SHP77 (cell line): ENCODE data around the gene C2orf76.

Source experiments
- DNase-seq, 2 experiments: peaks; one replicate each; lab custom pipeline; 2025; lab: John Stamatoyannopoulos, UW

The C2orf76 gene

DNA sequence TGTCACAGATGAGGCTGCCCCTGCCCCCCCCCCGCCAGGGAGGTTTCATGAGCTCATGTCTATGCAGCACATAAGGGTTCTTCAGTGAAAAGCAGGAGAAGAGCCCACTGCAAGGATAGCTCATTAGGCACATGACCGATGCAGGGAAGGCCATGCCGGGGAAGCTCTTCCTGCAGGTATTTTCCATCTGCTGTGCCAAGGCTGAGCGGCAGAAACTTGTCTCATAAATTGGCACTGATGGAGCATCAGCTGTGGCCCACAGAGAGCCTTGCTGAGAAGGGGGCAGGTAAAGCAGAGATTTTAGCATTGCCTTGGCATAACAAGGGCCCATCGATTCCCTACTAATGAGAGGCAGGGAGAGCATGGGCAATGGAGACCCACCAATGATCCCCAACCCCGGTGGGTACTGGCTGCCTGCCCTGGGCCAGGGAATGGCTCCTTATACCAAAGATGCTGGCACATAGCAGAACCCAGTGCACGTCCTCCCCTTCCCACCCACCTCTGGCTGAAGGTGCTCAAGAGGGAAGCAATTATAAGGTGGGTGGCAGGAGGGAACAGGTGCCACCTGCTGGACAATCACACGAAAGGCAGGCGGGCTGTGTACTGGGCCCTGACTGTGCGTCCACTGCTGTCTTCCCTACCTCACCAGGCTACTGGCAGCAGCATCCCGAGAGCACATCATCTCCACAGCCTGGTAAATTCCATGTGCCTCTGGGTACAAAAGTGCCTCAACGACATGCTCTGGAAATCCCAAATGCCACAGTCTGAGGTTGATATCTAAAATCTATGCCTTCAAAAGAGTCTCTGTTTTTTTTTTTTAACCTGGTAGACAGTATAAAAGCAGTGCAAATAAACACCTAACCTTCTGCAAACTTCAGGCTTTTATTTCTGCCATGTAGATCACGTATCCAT is 101.6 kb downstream of the C2orf76 start:
- DNase-seq, result peak; percentile 35 to 46

DNA sequence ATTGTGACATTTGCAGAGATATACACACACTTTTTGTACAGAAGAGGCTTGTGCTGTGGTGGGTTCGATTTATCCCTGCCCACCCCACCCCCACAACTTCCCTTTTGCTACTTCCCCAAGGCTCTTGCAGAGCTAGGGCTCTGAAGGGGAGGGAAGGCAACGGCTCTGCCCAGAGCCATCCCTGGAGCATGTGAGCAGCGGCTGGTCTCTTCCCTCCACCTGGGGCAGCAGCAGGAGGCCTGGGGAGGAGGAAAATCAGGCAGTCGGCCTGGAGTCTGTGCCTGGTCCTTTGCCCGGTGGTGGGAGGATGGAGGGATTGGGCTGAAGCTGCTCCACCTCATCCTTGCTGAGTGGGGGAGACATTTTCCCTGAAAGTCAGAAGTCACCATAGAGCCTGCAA is 103.0 kb downstream of the C2orf76 start:
- DNase-seq, result no peak

DNA sequence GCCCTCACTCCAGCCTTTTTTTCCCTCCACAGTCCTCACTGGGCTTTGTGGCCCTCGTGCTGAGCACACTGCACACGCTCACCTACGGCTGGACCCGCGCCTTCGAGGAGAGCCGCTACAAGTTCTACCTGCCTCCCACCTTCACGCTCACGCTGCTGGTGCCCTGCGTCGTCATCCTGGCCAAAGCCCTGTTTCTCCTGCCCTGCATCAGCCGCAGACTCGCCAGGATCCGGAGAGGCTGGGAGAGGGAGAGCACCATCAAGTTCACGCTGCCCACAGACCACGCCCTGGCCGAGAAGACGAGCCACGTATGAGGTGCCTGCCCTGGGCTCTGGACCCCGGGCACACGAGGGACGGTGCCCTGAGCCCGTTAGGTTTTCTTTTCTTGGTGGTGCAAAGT is 103.6 kb downstream of the C2orf76 start:
- DNase-seq, result no peak

DNA sequence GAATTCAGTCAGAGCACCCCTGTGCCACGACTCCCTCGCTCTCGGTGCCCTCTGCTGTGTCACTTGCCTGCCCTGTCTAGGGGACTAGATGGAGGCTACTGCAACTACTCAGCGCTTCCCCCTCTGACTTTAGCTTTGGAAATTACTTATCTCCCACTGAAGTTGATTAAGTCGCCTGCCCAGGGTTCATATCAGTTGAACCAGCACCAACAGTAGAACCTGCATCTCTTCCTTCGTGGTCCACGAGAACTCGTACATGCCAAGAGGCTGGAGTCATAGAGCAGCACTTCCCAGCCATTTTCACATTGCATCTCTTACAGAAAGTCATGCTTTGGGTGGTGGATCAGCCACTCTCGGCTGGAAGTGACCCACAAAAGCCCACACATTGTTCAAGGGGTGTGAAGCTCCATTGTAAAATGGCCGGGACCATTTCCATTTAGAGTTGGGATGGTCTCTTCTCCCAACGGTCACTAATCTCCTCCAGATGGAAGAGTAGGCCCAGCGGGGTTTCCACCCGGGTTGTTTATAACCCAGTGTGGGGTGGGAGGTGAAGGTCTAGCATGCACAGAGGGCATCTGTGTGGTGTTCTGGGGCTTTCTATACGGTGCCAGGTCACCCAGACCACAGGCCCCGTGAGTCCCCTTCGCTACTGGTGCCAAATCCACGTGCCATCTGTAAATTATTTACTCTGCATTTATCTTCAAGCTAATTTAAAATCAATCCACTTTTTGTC is 105.0 kb downstream of the C2orf76 start:
- DNase-seq, result no peak

DNA sequence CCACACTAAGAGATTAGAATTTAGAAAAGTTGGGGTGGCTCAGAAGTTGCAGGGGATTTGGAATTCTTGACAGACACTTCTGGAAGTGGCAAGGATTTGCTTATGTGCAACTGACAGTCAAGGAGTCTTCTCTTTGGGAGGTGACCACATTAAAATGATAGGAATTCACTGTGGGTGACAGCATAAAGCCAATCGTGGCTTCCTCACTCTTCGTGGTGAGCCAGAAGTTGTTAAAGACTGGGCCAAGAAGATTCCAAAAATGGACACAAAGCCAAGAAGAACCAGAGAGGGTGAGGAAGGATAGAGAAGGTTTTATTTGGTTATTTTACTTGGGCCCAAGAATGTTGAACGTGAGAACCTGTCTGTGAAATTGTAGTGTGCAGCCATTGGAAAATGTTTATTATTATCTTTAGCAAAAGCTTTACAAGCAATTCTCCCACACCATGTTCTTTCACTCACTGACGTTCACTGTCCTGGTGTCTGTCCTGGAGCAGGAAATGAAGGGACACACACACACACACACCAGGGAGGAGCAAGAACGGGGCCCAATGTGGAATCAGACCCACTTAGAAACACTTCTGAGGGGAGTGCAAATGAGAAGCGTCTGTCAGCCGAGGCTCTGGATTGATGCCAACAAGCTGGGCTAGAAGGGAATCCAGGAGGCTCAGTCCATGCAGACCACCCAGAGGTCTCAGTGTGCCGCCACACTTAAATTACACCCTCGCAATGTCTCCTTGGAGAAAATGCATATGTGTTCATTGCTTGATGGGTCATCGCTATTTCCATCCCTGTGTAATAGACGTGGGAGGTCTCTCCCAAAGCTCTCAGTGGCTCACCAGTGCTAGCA is 105.8 kb downstream of the C2orf76 start:
- DNase-seq, result no peak

DNA sequence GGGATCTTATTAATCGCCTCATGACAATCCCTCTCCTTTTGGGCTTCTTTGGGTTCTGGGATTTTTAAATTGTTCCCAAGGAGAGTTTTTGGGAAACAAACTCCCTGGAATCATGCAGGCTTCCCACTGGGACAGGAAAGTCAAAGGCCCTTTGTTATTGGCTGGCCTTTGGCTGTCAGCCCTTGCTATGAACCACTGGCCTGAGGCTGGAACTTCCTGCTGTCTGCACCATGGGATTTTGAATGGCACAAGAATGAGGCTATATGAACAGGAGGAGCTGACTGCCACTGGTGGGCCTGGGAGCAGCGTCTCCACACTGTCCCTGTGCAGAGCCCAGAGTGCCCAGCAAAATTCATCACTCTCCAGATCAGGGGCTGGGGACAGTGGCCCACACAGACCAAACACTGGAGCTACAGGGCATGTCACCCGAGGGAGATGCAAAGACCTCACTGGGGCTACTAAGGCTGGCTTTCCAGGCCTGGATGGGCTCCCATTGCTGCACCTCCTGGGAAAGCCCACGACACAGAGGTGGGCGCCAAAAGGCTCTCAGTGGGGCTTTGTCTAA is 107.3 kb downstream of the C2orf76 start:
- DNase-seq, result no peak

DNA sequence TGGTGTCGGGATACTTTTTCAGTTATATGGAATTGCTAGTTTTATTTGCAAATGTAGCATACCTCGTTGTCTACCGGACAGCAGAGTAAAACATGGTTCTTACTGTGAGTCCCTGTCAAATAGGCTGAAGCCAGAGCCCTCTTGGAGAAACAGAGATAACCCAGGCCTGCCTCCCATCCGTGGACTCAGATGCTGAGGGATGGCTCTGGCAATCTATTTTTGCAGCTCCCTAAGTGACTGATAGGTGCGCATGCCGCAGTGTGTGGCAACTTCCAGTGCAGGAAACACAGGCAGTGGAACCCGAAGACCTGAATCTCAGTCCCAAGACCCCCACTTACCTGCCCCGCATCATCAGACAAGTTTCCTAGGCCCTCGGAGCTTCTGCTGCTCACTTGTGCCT is 109.4 kb downstream of the C2orf76 start:
- DNase-seq, result no peak

DNA sequence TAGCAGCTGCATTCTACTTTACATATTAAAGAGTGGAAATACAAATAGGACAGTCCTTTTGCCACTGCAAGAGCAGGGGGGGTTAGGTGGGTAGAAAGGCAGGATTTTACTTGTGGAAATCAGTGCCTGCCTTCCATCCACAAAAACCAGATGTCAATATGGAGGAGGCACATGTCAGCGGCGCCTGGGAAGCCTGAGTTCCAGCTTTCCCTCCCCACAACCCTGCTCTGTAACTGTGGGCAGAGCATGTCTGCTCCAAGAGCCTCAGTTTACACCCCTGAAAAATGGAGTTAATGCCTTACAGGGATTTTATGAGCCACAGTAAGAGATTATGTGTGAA is 110.1 kb downstream of the C2orf76 start:
- DNase-seq, result no peak

DNA sequence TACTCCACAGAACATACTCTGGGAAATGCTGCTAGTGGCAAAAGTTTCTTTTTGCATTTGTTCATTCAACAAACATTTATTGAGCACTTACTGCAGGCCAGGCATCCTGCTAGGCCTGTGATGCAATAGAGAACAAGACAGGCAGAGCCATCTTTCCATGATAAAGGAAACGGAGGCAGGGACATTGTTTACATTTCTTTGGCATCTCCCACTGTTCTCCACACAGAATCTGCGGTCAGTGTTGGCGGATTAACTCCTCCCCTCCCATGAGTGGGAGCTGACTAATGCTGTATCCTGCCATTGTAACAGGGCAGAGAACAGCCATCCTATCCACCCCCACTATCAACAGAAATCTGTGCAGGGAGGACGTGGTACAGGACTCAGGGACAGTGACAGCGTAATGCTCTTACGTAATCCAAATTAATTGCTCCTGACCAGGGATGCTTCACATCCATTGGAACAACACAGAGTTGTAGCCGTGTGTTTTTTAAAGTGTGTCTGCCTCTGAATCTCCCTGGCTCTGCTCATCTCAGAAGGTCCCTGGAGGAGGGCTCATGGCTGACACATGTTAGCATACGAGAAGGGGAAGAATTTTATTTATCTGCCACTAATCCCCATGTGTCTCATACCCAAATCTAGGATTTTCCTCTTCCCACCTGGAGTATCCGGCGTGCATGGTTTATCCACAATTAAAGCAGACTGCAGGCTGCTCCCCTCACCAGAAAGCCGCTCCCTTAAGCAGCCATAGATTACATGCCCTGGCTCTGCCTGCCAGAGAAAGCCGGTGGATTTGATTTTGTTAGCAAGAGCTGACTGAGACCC is 110.7 kb downstream of the C2orf76 start:
- DNase-seq, result peak in 1 of 2 experiments; percentile 9

DNA sequence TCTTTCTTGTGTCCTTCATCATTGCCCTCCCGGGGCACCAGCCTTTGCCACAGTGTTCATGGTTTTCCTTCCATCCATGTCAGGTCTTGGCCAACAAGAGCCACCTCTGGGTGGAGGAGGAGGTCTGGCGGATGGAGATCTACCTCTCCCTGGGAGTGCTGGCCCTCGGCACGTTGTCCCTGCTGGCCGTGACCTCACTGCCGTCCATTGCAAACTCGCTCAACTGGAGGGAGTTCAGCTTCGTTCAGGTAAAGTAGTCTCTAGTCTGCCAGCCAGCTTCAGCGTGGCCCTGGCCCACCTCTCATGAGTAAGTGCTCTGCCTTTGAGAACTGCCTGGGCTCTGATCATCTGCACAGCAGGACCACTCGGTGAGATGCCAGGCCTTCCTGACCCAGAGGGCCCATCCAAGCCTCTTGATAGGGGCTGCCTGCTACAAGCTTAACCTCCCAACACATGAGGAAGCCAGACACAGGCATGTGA is 112.0 kb downstream of the C2orf76 start:
- no peak for DNase-seq

DNA sequence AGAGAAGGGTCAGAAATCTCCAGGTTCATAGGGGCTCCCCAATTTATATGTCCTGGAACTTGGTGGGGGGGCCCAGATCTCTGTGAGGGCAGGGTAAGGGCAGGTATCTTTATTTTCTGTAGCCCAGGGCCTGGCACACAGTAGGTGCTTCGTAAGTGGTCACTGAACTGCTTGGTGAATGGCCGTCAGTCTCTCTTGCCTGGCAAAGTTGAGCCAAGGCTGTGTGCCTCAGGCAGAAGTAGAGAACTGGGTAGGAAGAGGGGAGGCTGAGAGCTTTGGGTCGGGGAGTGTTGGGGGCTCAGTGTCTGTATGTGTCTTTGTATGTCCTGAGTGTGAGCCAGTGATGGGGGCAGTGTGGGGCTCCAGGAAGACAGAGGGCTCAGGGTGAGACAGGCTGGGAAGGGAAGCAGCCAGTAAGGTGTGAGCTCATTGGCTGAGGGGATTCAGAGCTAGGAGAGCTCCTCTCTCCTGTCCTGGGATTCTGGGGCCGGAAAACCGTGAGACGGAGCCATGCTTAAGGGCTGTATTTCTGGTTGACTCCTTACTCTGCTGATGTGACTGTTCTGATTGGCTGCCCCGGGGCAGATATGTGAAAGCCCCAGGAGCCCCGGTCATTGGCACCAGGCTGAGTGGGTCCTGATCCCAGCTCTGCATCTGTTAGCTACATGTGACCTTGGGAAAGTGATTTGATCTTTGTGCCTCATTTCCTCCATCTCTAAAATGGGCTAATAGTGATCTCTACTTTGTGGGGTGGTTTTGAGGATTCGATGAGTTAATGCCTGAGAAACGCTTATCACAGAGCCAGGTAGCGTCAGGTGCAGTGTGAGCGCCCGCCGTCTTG is 112.7 kb downstream of the C2orf76 start:
- no peak for DNase-seq

DNA sequence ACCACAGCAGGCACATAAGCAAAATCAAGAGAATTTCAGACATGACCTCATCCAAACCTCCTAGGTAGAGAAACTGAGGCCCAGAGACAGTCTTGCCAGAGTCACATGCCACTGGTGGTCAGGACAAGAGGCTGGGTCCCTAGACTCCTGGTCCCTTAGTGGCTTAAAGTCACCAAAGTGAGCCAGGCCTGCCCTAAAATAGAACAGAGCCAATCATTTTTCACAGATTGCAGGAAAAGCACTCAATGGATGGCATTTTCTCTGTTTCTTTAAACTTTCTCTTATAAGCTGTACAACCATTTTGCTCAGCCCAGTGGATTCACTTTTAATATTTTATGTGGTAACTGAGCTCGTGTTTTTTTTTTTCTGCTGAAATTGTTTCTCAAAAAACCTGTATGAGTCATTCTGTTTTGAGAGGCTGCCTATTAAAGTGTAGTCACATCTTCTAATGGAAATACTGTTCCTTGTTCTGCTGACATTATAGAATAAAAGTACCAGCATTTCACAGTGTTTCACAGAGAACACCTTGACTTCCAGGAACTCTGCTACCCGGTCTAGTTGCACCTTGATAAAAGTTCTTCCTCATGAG is 113.4 kb downstream of the C2orf76 start:
- DNase-seq, result no peak
